Stimulated activated CD8-positive, alpha-beta memory T cell treated with anti-CD3 and anti-CD28 coated beads, Interleukin-15, amount 100 ng/mL, for 4 hours (primary cell): Measurements from ENCODE around the gene CEP72.
"Not testable (repeated sequence)": the region's sequence is repeated elsewhere in the genome, so short reads cannot be mapped to it uniquely, and the experiment has no call there.

Experiments
- DNase-seq, 2 donors: peaks; one replicate each; pipeline ENCODE4 v3.0.0-alpha.2; 2020; ENCODE audit warnings: low read depth in 2 of 2

CEP72 gene

DNA sequence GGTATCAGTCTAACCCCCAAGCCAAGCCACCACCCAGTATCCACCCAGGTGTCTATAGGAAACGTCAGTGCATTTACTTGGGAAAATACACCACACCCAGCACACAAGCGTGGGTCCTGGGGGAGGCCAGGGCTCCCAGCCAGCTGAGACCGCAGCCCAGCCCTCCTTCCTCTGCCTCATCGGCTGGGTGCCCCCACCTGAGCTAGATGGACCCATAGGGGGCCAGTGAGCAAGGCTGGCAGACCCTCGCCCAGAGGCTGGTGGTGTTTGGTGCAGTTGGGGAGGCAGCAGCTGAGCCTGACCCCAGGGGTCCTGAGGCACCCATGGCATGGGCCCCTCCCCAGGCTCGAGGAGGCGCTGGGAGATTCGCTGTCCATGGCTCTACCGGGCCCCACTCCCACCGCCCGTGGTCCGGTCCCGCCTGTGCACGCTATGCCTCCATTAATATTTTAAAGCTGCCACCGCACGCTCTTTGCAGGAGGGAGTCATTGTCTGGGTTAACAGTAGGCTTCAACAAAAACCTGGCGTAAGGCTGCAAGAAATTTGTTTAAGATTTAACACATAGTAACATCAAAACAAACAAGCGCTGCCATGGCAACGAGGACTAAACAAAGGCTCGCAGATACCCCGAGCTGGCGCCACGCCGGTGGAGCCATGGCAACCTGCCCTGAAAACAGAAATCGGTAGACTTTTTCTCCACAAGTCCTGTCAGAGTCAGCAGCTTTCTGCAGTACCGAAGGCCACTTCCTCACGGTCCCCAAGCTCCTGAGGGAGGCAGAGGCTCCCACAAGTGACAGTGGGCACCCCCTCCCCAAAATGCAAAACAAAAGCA is 60.4 kb downstream of the CEP72 start:
- peak in 1 of 2 donors; percentile 35 for DNase-seq

DNA sequence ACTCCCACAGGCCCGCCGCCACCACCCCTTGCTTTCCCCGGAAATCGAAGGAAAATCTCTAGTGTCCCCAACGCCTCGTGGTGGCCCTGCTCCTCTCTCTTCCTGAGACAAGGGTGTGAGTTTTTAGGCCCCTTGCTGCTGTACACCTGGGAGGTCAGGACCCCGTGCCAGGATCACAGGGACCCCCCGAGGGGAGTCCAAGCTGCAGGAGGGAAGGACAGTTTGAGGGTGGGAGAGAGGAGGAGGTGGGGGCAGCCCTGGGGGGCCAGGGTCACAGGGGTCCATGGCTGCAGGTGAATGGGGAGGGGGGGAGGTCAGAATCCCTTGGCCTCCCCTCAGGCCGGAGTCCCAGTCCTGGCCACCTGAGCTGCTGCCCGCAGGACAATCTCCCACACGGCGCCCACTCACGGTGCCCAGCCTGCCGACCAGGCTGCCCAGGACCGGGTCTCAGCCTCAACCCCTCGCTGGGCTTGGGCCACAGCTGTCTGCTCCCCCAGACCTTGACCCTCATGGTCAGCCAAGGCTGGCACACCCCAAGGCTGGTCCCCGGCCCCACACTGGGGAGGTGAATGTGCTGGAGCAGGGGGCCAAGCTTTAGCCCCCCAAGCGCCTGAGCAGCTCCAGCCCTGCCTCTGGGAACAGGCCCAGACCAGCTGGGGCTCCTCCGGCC is 61.2 kb downstream of the CEP72 start:
- no peak for DNase-seq

DNA sequence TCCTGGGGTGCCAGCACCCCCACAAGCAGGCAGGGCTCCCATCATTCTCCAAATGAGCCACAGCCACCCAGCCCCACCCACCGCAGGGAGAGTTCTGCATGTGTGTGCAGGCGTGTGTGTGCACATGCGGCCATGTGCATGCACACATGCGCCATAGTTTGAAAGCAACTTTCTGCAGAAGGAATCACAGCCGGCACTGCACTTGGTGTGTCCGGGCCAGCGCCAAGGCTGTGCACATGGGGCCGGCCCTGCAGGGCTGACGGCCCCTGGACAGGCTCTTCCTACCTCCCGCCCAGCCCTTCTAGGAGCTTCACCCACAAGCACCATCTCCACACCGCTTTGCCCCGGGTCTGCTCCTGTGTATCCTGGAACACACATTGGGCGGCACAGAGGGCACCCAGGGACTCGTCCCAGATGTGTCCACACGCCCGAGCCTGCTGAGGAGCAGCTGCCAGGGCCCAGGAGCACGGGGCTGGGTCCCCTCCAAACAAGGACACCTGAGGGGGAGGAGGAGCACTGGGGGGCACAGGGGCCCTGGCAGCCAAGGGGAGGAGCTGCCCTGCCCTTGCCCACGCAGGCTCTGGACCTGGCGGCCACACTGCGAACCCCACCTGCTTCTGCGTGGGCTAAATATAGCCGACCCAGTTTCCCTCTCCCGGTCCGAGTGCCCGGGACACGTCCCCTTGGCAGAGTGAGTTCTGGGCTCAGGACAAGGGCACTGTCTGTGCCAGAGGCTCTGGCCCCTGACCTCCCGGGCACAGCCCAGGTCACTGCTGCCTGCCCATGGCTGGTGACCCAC is 61.9 kb downstream of the CEP72 start:
- DNase-seq, result no peak

DNA sequence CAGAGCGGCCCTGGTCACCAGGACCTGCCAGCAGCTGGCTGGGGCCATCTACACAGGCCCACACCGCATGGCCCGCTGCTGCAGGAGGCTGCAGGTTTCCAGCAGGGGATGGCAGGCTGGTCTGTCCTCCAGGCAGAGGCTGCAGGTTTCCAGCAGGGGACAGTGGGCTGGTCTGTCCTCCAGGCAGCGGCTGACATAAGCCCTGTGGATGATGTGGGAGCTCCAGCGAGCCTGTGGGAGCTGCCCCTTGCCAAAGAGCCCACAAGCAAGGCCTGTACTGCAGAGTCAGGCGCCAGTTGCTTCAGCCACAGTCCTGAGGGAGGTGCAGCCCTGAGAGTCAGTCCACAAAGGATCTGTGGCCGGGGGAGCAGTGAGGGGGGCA is 62.5 kb downstream of the CEP72 start:
- no peak for DNase-seq

DNA sequence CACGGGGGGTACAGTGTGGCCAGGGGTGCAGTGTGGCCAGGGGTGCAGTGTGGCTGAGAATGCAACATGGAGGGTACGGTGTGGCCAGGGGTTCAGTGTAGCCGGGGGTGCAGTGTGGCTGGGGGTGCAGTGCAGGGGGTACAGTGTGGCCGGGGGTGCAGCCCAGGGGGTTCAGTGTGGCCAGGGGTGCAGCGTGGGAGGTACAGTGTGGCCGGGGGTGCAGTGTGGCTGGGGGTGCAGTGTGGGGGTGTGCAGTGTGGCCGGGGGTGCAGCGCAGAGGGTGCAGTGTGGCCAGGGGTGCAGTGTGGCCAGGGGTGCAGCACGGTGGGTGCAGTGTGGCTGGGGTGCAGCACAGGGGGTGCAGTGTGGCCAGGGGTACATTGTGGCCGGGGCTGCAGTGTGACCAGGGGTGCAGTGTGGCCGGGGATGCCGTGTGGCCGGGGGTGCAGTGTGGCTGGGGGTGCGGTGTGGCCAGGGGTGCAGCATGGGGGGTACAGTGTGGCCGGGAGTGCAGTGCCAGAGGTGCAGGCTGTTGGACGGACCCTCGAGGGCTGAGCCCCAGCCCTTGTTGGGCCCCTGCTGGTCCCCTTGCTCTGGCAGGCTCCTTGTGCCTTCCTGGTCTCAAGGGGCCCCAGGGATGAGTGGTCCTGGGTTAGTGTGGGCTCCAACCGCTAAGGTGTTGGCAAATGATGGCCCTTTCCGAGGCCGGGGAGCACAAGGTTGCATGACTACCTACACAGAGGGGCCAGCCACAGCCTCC is 63.2 kb downstream of the CEP72 start:
- DNase-seq, result no peak

DNA sequence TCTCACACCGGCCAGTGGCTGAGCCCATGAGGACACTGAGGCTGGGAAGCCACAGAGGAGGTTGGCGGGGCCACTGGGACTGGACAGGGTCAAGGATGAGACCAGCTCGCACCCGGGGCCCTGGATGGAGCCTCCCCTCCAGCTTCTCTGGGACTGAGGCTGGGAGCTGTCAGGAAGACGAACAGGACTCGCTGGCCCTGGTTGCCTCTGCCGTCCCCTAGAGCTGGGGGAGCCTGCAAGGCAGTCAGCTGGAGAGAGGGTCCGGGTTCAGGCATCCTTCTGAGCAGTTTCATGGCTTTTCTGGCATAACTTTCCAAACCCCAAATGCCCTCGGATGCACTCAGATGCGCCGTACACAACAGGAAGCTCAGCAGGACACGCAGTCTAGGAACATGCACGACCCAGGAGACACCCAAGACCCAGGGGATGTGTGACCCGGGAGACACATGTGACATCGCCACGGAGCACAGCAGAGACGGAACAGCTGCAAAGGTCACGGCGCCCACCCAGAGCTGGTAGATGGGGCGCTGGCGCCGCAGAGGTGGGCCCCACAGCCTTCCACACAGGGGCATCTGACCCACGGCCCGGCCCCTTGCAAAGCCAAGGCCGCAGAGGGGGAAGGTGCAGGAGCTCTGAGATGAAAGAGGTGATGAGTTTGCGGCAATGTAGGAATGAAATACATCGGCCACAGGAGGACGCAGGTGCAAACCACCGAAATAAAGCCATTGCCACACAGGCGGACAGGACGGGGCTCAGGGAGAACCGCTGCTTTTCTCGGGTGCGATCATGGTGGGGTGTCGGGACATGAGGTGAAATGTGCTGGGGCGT is 63.9 kb downstream of the CEP72 start:
- DNase-seq, result no peak

DNA sequence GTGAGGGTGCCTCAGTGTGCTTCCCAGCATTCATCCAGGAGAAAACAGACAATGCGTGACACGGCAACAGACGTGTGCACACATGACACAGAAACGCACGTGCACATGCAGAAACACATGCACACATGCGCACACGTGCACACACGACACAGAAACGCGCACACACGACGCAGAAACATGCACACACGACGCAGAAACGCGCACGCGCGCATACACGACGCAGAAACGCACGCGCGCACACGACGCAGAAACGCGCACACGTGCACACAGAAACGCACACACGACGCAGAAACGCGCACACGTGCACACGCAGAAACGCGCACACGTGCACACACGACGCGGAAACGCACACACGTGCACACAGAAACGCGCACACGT is 64.5 kb downstream of the CEP72 start:
- no peak for DNase-seq

DNA sequence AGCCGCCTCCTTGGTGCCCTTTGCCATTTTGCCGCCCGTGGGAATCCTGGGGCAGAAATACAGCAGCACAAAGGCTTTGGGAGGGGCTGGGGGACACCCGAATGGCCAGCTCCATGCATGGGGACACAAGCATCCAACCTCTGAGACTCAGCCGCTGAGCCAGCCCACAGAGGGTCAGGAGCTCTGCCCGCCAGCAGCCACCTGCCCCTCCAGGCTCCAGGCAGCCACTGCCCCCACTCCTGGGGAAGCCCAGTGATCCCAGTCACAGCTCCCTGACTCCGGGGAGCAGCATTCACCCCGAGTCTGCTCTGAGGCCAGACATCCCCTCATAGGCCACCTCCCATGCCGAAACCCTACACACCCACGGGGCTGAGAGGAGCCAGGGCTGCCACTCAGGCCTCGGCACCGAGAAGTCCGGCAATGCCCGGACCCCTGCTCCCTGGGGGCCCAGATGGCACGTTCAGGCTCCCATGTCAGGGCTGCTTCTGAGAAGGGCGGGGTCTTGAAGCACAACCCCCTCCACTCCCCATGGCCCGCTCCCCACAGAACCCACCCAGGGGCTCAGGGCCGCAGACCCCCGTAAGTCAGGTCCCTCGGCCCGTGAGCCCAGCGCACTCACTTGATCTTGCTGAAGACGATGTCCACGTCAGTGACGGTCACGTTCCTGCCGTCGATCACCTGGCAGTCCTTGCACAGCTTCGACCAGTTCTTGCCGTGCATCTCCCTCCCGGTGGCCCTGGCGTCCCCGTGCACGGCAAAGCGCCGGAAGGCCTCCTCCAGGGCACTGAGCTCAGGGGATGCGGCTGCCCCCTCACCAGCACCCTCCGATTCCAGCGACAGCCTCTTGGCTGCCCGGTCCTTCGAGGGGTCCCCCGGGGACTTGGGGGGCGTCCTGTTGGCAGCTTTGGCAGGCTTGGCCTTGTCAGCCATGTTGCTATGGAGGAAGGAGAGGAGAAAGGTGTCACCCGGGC is 65.3 kb downstream of the CEP72 start:
- no peak for DNase-seq

DNA sequence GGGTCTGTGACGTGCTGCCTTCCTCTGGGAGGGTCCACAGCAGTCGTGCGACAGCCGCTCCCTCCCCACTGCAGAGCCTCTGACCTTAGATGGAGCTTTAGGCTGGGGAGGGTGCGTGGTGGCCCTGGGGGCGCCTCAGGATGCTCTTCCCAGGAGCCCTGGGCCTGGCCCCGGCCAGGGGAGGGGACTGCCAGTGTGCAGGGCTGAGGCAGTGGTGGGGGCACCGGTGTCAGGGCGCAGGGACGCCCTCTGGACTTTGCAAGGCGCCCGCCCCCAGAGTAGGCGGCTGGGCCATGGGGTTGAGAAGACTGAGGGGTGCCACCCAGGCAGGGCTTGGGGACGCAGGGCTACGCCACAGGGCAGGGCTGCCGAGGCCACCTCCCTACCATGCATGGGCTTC is 66.4 kb downstream of the CEP72 start:
- DNase-seq, result not testable (repeated sequence)

DNA sequence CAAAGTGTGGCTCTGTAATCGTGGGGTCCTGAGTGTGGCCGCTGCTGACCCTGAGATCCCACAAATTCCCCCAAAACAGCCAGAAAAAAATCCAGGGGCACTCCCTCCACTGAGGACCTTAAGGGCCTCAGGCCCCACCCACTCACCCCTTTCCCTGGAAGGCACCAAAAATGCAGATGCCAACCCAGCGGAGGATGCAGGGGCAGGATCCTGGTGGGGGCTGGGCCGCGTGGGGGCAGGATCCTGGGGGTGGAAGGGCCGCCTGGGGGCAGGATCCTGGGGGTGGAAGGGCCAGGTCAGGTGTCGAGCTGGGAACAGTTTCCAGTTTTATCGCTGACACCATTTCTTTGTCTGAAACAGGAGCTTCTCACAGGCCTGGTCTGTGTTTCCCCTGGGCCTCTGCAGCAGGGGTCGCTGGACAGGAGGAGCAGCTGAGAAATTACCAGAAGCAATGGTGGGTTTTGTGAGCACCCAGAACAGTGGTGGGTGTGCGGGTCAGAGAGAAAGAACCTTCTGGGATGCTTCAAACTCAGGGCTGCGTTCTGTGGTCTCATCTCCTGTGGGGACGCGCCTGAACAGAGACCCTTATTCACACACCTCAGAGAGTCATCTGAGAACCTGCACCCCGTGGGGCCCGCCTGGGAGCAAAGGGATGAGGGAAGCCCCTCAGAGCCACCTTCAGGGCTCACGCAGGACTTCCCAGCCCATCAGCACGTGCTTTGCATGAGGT is 67.2 kb downstream of the CEP72 start:
- not testable (repeated sequence) for DNase-seq

DNA sequence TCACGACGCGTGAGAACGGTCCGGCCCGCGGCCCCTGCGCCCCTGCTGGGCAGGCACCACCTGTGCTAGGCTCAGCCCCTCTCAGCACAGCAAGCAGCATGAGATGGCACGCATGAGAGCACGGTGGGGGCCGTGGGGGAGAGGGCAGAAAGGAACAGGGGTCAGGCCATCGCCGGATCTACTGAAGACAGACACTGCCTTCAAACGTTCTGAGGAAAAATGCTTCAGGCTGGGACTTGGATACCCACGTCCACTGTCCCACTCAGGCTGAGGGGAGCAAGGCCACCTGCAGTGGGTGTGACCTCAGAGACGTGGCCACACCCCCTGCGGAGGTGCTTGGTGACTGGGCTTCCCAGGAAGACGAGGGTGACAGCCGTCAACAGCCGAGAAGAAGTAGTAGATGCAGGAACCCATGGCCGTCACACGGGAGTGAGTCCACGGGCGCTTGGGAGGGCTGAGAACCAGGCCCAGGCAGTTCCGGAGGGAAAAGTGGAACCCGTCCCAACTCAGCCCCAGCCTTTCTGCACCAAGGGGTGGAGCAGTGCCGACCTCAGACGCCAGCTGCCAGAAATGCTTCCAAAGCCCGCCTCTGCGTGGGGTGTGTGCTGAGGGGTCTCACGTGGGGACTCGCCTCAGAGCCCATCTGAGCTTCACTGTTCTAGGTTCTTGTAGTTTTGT is 68.1 kb downstream of the CEP72 start:
- not testable (repeated sequence) for DNase-seq

DNA sequence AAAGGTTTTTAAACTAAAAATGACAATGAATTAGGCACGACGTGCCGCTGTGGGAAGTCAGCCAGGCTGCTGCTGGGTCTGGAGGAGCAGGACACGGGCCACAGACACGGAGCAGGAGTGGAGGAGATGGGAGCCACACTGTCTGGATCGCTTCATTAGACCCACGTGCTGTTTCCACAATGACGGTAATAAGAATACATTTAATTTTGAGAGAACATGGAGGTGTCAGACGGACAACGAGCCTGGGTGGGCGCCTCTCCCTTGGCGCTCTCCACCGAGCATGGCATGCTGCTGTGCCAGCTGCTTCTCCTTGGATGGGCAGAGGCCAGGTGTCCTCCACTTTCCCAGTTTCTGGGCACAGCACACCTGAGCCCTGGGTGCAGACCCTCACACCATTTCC is 68.7 kb downstream of the CEP72 start:
- DNase-seq, result not testable (repeated sequence)

DNA sequence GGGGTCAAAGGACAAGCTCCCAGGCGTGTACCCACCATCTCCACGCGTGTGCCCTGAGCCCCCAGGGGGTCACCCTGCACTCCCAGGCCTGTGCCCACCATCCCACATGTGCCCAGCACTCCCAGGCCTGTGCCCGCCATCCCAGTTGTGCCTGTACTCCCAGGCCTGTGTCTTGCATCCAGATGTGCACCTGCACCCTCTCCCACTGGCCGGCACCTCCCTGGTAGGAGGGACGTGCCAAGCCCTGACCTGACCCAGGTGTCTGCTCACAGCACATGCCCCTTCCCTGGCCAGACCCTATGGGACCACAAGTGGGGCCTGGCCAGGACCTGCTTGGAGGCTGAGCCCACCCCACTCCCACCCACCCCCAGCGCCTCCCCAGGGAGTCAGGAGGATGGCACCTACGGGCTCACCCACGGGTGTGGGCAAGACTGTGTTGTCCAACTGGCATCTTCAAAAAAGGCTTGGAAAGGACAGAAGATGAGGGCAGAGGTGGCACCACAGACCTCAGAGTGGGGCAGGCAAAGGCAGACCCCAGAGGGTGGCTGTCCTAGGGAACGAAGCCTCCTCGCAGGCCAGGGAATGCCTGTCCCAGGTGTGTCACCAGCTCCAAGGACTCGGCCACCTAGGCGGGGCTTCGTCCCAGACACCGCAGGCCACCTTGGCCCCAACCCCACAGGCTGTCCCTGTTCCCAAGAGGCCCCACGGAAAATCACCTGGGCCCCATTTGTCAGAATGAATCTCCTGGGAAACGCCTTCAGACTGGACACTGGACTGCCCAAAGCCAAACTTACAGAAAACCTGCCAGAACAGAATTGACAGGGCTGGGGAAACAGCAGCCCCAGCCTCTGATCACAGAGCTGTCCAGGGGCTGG is 69.4 kb downstream of the CEP72 start:
- DNase-seq, result not testable (repeated sequence)

DNA sequence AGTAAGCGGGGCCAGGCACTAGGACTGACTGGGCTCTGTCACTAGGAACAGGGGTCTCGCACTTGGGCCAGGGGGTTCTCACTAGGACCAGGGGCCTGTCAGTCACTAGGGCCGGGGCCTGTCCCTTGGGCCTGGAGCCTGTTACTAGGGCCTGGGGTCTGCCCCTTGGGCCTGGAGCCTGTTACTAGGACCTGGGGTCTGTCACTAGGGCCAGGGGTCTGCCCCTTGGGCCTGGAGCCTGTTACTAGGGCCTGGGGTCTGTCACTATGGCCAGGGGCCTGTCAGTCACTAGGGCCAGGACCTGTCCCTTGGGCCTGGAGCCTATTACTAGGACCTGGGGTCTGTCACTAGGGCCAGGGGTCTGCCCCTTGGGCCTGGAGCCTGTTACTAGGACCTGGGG is 70.1 kb downstream of the CEP72 start:
- DNase-seq, result not testable (repeated sequence)

DNA sequence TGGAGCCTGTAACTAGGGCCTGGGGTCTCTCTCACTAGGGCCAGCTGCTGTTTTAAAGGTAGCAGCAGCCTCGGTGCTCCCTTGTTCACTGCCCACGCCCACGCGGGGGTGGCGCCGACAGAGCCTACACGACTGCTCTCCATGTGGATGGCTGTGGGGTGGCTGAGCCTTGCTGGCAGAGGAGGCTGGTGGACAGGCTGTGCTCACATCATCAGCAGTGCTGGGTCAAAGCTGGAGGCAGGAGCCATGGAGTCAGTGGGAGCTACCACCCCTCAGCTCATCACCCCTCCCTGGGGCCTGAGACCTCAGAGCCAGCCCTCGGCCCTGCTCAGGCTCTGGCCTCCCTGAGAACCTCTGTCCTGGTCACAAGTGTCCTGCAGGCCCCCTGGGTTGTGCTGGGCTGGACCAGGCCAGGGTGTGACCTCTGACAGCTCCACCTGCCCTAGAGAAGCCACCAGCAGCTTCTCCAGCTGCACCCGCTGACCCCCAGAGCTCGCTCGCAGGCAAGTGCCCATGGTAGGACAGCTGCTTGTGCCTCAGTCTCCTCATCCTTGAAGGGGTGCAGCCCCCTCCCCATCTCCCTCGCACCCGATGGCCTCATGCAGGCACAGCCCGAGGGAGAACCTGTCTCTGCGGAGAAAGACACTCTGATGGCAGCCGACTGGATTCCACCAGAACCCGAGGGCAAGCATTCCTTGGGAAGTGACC is 70.7 kb downstream of the CEP72 start:
- not testable (repeated sequence) for DNase-seq

DNA sequence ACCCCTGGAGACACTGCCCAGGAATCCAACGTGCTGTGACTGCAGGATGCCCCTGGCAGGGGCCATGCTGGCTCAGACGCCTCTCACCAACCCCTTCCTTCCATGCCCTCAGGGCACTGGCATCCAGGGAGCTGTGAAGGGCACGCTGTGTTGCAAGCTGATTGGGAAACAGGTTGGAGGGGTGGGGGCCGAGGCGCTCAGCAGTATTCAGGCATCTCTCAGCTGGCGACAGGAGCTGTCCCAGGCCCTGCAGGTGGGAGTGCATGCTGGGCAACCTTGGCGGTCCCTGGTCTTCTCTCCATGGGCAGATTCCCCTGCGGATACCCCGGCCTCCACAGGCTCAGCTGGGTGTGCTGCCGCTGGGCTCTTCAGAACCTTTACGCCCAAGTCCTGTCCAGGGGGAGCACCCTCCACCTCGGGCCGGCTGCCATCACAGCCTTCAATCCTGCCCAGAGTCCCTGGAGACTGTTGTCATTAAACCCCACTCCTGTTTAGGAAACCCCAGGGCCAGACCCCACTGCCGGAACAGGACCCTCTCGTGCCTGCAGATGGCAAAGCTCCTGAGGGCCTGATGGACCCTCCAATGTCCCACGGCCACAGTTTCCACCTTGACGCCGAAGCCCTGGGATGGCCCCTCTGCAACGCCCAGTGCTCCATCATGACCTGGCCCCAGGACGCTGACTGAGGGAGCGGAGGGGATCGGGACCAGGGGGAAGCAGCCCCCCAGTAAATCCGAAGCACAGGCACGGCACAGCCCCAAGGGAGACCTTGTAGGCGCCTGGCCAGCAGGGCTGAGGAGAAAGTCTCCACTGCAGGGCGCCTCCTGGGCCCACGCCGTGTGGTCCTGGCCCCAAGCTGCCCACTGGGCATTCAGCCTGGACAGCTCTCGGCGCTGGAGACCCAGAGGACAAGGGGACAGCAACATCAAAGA is 71.7 kb downstream of the CEP72 start:
- no peak for DNase-seq
